Mesendoderm (in vitro differentiated cells): ENCODE measurements around the gene EXOG. TPM values are rescaled to one million over a fixed set of nuclear protein-coding genes. Genes with fewer than 3 reads are reported as not detected.

Experiments used
- DNase-seq: peaks from one replicate; pipeline ENCODE4 v3.0.0; 2013
- H2AK5ac ChIP-seq: 2 replicates; pipeline ENCODE4 v1.6.1; 2013; ENCODE audit warnings: low read length, inconsistent platforms
- H2BK120ac ChIP-seq: 2 replicates; pipeline ENCODE4 v1.6.1; 2013; ENCODE audit warnings: low read depth, mild to moderate bottlenecking, low read length, moderate library complexity, mixed read lengths
- H2BK15ac ChIP-seq: replicated peaks from 2 replicates; pipeline ENCODE4 v1.6.1; 2013; ENCODE audit warnings: low read depth, mild to moderate bottlenecking, moderate library complexity
- H2BK5ac ChIP-seq: 2 replicates; pipeline ENCODE4 v1.6.1; 2013; ENCODE audit warnings: low read length, inconsistent platforms
- H3K18ac ChIP-seq: 2 replicates; pipeline ENCODE4 v1.6.1; 2013; ENCODE audit warnings: mild to moderate bottlenecking, low read length, mixed read lengths
- H3K23ac ChIP-seq: one replicate; pipeline ENCODE4 v1.6.1; 2013; ENCODE audit warnings: low read length
- H3K27ac ChIP-seq: 2 replicates; pipeline ENCODE4 v1.5.1; 2013; ENCODE audit warnings: low read depth, mild to moderate bottlenecking, inconsistent platforms, low read length, moderate library complexity
- H3K27me3 ChIP-seq: 2 replicates; pipeline ENCODE4 v1.6.1; 2013; ENCODE audit warnings: low read length, control low read depth, mild to moderate bottlenecking, inconsistent platforms; ENCODE audit not compliant: insufficient read depth, poor library complexity
- H3K36me3 ChIP-seq: 2 replicates; pipeline ENCODE4 v1.6.1; 2013; ENCODE audit warnings: low read length, inconsistent platforms; ENCODE audit not compliant: control insufficient read depth, insufficient read depth
- H3K4ac ChIP-seq: one replicate; pipeline ENCODE4 v1.6.1; 2013; ENCODE audit warnings: low read depth, mild to moderate bottlenecking, low read length, moderate library complexity
- H3K4me1 ChIP-seq: 2 replicates; pipeline ENCODE4 v1.6.1; 2013; ENCODE audit warnings: low read depth, low read length, inconsistent platforms; ENCODE audit not compliant: control insufficient read depth
- H3K4me2 ChIP-seq: 2 replicates; pipeline ENCODE4 v1.6.1; 2013; ENCODE audit warnings: low read length
- H3K4me3 ChIP-seq: 2 replicates; pipeline ENCODE4 v1.5.1; 2013; ENCODE audit warnings: mild to moderate bottlenecking, low read length
- H3K56ac ChIP-seq: one replicate; pipeline ENCODE4 v1.6.1; 2013; ENCODE audit warnings: low read length
- H3K79me1 ChIP-seq: 2 replicates; pipeline ENCODE4 v1.6.1; 2013; ENCODE audit warnings: low read length, inconsistent platforms
- H3K79me2 ChIP-seq: 2 replicates; pipeline ENCODE4 v1.6.1; 2013; ENCODE audit warnings: mild to moderate bottlenecking, low read length; ENCODE audit not compliant: control insufficient read depth, insufficient read depth
- H3K9ac ChIP-seq: 2 replicates; pipeline ENCODE4 v1.6.1; 2013; ENCODE audit warnings: low read length, inconsistent platforms
- H4K5ac ChIP-seq: one replicate; pipeline ENCODE4 v1.6.1; 2013; ENCODE audit warnings: low read length
- H4K8ac ChIP-seq: one replicate; pipeline ENCODE4 v1.6.1; 2013; ENCODE audit warnings: low read depth, mild to moderate bottlenecking, control low read depth, low read length, moderate library complexity
- WGBS: extraction: QIAGEN DNeasy Blood & Tissue Kit; methylation state at CpG from one replicate; pipeline ENCODE4 v1.1.7; 2013; ENCODE audit warnings: low lambda C conversion rate, missing lambda C conversion rate; ENCODE audit not compliant: insufficient coverage; ENCODE audit errors: extremely low coverage; 5-methylcytosine and 5-hydroxymethylcytosine counted together
- small RNA-seq: library from polyadenylated mRNA; stranded (forward); fragments of <200 nt; extraction: miRNeasy Mini kit (QIAGEN cat#:217004); gene quantifications from one replicate; pipeline ENCODE3, GENCODE V24; 2013; ENCODE audit not compliant: insufficient read depth

Gene EXOG

DNA sequence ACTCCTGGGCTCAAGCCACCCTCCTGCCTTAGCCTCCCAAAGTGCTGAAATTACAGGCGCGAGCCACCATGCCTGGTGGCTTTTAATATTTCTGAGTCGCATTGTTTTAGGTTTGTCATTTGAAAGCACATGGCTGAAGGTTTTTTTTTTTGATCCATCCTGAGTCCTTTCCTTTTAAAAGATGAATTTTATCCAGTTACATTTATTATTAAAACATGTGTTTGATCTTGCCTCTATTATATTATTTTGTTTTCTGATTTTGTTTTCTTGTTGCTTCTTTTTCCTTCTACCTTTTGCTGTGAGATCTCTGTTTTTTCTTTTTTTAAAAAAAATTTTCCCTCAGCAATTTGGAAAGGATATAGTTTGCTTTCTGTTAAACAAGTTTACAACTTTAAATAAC, 77.0 kb downstream of the EXOG start:
- Histone ChIP-seq H2BK15ac (no peak overlapping the region), H3K18ac (no peak overlapping the region), H4K5ac (no peak overlapping the region), H3K79me1 (no peaks in the 10 kb centered on the region), H2BK5ac (no peak overlapping the region), H3K27me3 (no peaks in the 10 kb centered on the region), H4K8ac (no peak overlapping the region), H3K4me1 (no peaks in the 10 kb centered on the region), H2BK120ac (no peak overlapping the region), H3K23ac (no peak overlapping the region), H3K27ac (no peak overlapping the region), H3K4ac (no peak overlapping the region), H3K79me2 (no peaks in the 10 kb centered on the region), H3K4me2 (no peak overlapping the region), H3K56ac (no peak overlapping the region), H3K36me3 (no peaks in the 10 kb centered on the region), H2AK5ac (no peak overlapping the region), H3K4me3 (no peak overlapping the region), H3K9ac (no peak overlapping the region)
- DNase-seq, result no peak
- no CpG with 5 or more reads among the region's 3 CpGs for WGBS

DNA sequence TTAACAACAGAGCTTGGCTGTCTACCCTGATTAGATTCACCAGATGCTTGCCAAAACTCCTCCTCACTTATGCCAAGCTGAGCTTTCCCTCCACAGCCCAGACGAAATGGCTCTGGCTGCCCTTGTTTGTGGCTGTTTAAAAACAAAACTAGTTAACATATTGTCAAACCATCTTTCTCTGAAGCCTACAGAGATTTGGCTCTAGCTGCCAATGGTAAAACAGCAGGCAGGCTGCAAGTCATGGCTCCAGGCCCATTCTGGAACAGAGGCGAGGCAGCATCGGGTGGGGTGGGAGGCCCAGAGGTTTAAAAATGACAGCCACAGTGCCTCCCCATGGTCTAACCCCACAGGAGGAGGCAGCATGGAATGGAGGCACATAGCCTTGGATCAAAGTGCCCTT, 77.4 kb downstream of the EXOG start:
- Histone ChIP-seq H3K18ac (no peak overlapping the region), H2AK5ac (no peak overlapping the region), H2BK120ac (no peak overlapping the region), H2BK5ac (no peak overlapping the region), H3K79me2 (no peaks in the 10 kb centered on the region), H3K79me1 (no peaks in the 10 kb centered on the region), H3K4ac (no peak overlapping the region), H3K27me3 (no peaks in the 10 kb centered on the region), H3K4me3 (no peak overlapping the region), H3K9ac (no peak overlapping the region), H3K4me1 (no peaks in the 10 kb centered on the region), H3K56ac (no peak overlapping the region), H4K5ac (no peak overlapping the region), H4K8ac (no peak overlapping the region), H3K4me2 (no peak overlapping the region), H2BK15ac (no peak overlapping the region), H3K23ac (no peak overlapping the region), H3K36me3 (no peaks in the 10 kb centered on the region), H3K27ac (no peak overlapping the region)
- no CpG with 5 or more reads among the region's 3 CpGs for WGBS
- no peak for DNase-seq

DNA sequence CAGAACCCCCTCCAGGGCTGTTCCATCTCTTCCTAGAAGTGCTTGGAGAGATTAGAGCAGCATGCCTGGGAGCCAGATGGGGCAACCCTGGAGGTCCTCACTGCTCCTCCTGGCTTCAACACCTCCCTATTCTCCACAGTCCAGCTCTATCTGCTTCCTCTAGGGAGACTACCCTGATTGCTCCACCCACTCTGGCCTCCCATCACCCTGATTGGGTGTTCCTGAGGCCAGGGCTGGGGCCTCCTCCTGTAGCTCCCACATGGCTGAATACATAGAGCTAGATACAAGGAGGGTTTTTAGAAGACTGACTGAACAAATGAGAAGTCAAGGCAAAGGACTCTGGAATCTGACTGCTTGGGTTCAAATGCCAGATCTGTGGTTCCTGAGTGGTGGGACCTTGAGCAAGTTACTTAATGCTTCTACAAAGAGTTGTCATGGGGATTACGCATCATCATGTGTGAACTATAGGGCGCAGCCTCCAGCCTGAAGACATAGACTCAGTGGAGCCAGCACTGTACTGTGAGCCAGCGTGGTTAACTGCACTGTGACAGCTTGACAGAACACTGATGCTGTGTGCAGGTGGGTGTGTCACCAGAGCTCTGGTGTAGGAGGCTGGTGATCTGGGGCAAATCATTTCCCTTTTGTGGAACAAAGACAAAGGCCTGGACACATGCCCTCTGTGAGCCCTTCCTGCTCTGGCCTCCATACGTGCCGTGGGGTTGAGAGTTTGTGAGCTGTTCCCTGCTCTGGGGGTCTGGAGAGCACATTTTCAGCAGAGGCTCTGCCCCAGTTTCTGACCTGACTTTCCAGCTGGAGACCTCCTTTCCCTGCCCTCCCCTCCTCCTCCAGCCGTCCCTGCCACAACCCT, 78.5 kb downstream of the EXOG start:
- Histone ChIP-seq H3K27ac (no peak overlapping the region), H3K4me1 (no peaks in the 10 kb centered on the region), H2AK5ac (no peak overlapping the region), H3K4me2 (no peak overlapping the region), H3K36me3 (no peaks in the 10 kb centered on the region), H4K5ac (no peak overlapping the region), H3K79me1 (no peaks in the 10 kb centered on the region), H3K18ac (no peak overlapping the region), H2BK120ac (no peak overlapping the region), H3K56ac (no peak overlapping the region), H3K23ac (no peak overlapping the region), H3K9ac (no peak overlapping the region), H2BK15ac (no peak overlapping the region), H3K4me3 (no peak overlapping the region), H2BK5ac (no peak overlapping the region), H3K79me2 (no peaks in the 10 kb centered on the region), H3K27me3 (no peaks in the 10 kb centered on the region), H3K4ac (no peak overlapping the region), H4K8ac (no peak overlapping the region)
- WGBS, result no CpG with 5 or more reads among the region's 6 CpGs
- DNase-seq, result peak; percentile 15

DNA sequence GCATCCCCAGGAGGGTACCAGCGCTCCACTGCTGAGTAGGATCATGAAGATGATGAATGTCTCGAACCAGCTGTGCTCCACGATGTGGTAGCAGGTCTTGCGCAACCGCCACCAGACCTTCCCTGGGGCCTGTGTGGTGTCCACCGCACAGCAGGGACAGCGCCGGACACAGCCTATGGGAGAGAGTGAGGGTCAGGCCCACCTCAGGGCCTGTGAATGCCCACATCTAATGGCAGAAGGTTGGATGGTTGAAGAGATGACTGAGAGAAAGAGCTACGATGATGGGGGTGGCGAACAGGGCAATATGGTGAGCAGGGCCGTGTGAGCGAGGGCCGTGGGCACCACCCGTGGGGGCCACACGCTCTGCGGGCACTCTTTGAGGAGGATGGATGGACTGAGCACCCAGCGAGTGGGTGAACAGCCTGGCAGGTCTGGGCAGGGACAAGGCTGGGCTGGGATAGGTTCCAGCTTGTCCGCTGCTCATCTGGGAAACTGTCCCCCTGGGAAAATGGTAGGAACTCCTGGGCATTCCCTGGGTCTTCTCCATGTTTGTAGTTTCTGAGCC, 79.2 kb downstream of the EXOG start:
- Histone ChIP-seq H3K4me2 (no peak overlapping the region), H4K8ac (no peak overlapping the region), H2BK120ac (no peak overlapping the region), H3K23ac (no peak overlapping the region), H3K18ac (no peak overlapping the region), H3K27me3 (no peaks in the 10 kb centered on the region), H3K56ac (no peak overlapping the region), H3K79me1 (no peaks in the 10 kb centered on the region), H3K9ac (no peak overlapping the region), H3K4ac (no peak overlapping the region), H3K36me3 (no peaks in the 10 kb centered on the region), H3K27ac (no peak overlapping the region), H2BK15ac (no peak overlapping the region), H3K4me3 (no peak overlapping the region), H4K5ac (no peak overlapping the region), H3K4me1 (no peaks in the 10 kb centered on the region), H2AK5ac (no peak overlapping the region), H3K79me2 (no peaks in the 10 kb centered on the region), H2BK5ac (no peak overlapping the region)
- no peak for DNase-seq
- no CpG with 5 or more reads among the region's 18 CpGs for WGBS

Small RNAs within 50 kb of the gene (small RNA-seq; reads per million reads assigned to genes)
- not detected for gene RF00019
